Endothelial cell of umbilical vein (primary cell): ENCODE data around the gene NCAPG.

ENCODE experiments used
- MYC ChIP-seq: IDR thresholded peaks from one replicate; pipeline ENCODE4 v1.6.1; 2011; ENCODE audit warnings: mild to moderate bottlenecking, low read depth, low read length
- TF ChIP-seq, protein P1 (sequence below), 2 donors: IDR thresholded peaks; 1 replicate in 1 of 2; 2 replicates in 1 of 2; pipeline ENCODE4 v1.5.1; 2011; ENCODE audit warnings: low read length in 2 of 2, mild to moderate bottlenecking in 2 of 2, moderate library complexity in 2 of 2, control low read depth in 1 of 2, inconsistent platforms in 1 of 2, low read depth in 1 of 2; ENCODE audit not compliant: insufficient read depth in 1 of 2; ENCODE audit errors: extremely low read depth in 1 of 2

DNA sequence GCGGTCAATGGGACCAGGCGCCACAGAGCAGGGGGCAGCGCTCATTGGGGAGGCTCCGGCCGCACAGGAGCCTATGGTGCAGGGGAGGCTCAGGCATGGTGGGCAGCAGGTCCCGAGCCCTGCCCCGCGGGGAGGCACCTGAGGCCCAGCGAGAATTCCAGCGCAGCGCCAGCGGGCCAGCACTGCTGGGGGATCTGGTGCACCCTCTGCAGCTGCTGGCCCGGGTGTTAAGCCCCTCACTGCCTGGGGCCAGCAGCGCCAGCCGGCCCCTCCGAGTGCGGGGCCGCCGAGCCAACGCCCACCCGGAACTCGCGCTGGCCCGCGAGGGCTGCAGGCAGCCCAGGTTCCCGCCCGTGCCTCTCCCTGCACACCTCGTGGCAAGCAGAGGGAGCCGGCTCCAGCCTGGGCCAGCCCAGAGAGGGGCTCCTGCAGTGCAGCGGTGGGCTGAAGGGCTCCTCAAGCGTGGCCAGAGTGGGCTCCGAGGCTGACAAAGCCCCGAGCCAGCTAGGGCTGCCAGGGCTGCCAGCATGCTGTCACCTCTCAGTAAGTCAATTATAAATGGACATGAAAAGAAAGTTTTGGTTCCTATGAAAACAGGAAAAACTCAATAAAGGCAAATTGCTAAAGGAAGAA, 43.8 kb upstream of the NCAPG start:
- TF ChIP-seq, protein P1, sequence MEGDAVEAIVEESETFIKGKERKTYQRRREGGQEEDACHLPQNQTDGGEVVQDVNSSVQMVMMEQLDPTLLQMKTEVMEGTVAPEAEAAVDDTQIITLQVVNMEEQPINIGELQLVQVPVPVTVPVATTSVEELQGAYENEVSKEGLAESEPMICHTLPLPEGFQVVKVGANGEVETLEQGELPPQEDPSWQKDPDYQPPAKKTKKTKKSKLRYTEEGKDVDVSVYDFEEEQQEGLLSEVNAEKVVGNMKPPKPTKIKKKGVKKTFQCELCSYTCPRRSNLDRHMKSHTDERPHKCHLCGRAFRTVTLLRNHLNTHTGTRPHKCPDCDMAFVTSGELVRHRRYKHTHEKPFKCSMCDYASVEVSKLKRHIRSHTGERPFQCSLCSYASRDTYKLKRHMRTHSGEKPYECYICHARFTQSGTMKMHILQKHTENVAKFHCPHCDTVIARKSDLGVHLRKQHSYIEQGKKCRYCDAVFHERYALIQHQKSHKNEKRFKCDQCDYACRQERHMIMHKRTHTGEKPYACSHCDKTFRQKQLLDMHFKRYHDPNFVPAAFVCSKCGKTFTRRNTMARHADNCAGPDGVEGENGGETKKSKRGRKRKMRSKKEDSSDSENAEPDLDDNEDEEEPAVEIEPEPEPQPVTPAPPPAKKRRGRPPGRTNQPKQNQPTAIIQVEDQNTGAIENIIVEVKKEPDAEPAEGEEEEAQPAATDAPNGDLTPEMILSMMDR (IDR thresholded peaks at IDR 0.05; ENCODE audit: extremely low read depth in 1 of 2, insufficient read depth in 1 of 2, low read depth in 1 of 2, low read length in 2 of 2), result no peak
- no peak for TF ChIP-seq MYC
